GM12801 (cell line): ENCODE data around the gene COPG1.

ENCODE experiments used
- CTCF ChIP-seq: IDR thresholded peaks from one replicate; pipeline ENCODE4 v1.5.1; 2011; ENCODE audit warnings: control low read depth; ENCODE audit not compliant: insufficient read length; ENCODE audit errors: extremely low read depth

The COPG1 gene

GRCh38 chr3:129314386-129315222 lies 65.2 kb downstream of the COPG1 start:
- no peak for TF ChIP-seq CTCF

- TF ChIP-seq CTCF: no peak
Measured at GRCh38 chr3:129315223-129315997, 66.0 kb downstream of the COPG1 start.

GRCh38 chr3:129315998-129316247 lies 66.5 kb downstream of the COPG1 start:
- no peak for TF ChIP-seq CTCF

GRCh38 chr3:129316248-129317013 lies 67.0 kb downstream of the COPG1 start:
- no peak for TF ChIP-seq CTCF

- TF ChIP-seq CTCF: no peak
Measured at GRCh38 chr3:129317014-129317771, 67.8 kb downstream of the COPG1 start.

GRCh38 chr3:129317848-129318247 lies 68.4 kb downstream of the COPG1 start:
- TF ChIP-seq CTCF: no peak
